GM21390 (cell line): ENCODE measurements around the gene MTMR4.
"Not testable (repeated sequence)": the region's sequence is repeated elsewhere in the genome, so short reads cannot be mapped to it uniquely, and the experiment has no call there.

Source experiments
- ATAC-seq: cut with Tn5 transposase; IDR thresholded peaks from one replicate; pipeline ENCODE4 v1.9.1; 2021; ENCODE audit not compliant: unreplicated experiment

MTMR4 gene

GRCh38 chr17:58513965-58514769 is at the start of gene MTMR4:
MTMR4 (minus strand) TSS chr17:58514638; CDS start chr17:58514407, 231 bp downstream.
- ATAC-seq = peak; percentile 18

- no peak for ATAC-seq
These were observed 46.1 kb upstream of the MTMR4 start for GRCh38 chr17:58560511-58560910.

- no peak for ATAC-seq
These were observed 43.5 kb upstream of the MTMR4 start for GRCh38 chr17:58557981-58558380.

- ATAC-seq = no peak
These were observed 42.4 kb upstream of the MTMR4 start for GRCh38 chr17:58556833-58557250.

GRCh38 chr17:58555109-58555508 is 40.7 kb upstream of the MTMR4 start:
- not testable (repeated sequence) for ATAC-seq

- ATAC-seq = no peak
These were observed 26.8 kb upstream of the MTMR4 start for GRCh38 chr17:58541249-58541648.

GRCh38 chr17:58539698-58540097 is 25.3 kb upstream of the MTMR4 start:
- ATAC-seq = no peak

- ATAC-seq = no peak
These were observed 24.5 kb upstream of the MTMR4 start for GRCh38 chr17:58538811-58539409.

GRCh38 chr17:58537266-58537665 is 22.8 kb upstream of the MTMR4 start:
- no peak for ATAC-seq

- ATAC-seq = no peak
These were observed 22.1 kb upstream of the MTMR4 start for GRCh38 chr17:58536542-58536941.

- ATAC-seq = no peak
These were observed 21.0 kb upstream of the MTMR4 start for GRCh38 chr17:58535431-58535830.

GRCh38 chr17:58534901-58535421 is 20.5 kb upstream of the MTMR4 start:
- no peak for ATAC-seq

GRCh38 chr17:58534331-58534730 is 19.9 kb upstream of the MTMR4 start:
- ATAC-seq = no peak

GRCh38 chr17:58533616-58534188 is 19.3 kb upstream of the MTMR4 start:
- ATAC-seq = no peak

GRCh38 chr17:58532555-58532951 is 18.1 kb upstream of the MTMR4 start:
- no peak for ATAC-seq

- peak; percentile 58 for ATAC-seq
These were observed 17.5 kb upstream of the MTMR4 start for GRCh38 chr17:58531661-58532554.

- no peak for ATAC-seq
These were observed 16.7 kb upstream of the MTMR4 start for GRCh38 chr17:58531122-58531521.

GRCh38 chr17:58530655-58531054 is 16.2 kb upstream of the MTMR4 start:
- no peak for ATAC-seq

- ATAC-seq = no peak
These were observed 14.8 kb upstream of the MTMR4 start for GRCh38 chr17:58529275-58529674.

GRCh38 chr17:58528443-58528842 is 14.0 kb upstream of the MTMR4 start:
- no peak for ATAC-seq

GRCh38 chr17:58527949-58528348 is 13.5 kb upstream of the MTMR4 start:
- no peak for ATAC-seq
